Fibroblast of pulmonary artery (primary cell): Measurements from ENCODE around the gene LEMD2.

Experiments
- DNase-seq: peaks from one replicate; pipeline ENCODE4 v3.0.0-alpha.2; 2010; ENCODE audit warnings: low read depth
- H3K4me3 ChIP-seq: replicated peaks from 2 replicates; pipeline ENCODE4 v1.5.1; 2011; ENCODE audit warnings: low read depth, mild to moderate bottlenecking, control low read depth, low read length, moderate library complexity
- CTCF ChIP-seq: IDR thresholded peaks from 2 replicates; pipeline ENCODE4 v1.5.1; 2011; ENCODE audit warnings: mild to moderate bottlenecking, control low read depth, low read length, inconsistent platforms; ENCODE audit errors: missing control alignments

The LEMD2 gene

GRCh38 chr6:33823806-33824205 lies 34.9 kb upstream of the LEMD2 start:
- no peak overlapping the region for H3K4me3 ChIP-seq
- TF ChIP-seq CTCF: no peak
- DNase-seq: no peak

GRCh38 chr6:33822575-33823395 lies 33.9 kb upstream of the LEMD2 start:
- TF ChIP-seq CTCF: peak; percentile 36
- H3K4me3 ChIP-seq: no peak overlapping the region
- peak; percentile 27 for DNase-seq

GRCh38 chr6:33820784-33821520 lies 32.0 kb upstream of the LEMD2 start:
- no peak for DNase-seq
- no peak for TF ChIP-seq CTCF
- H3K4me3 ChIP-seq: no peak overlapping the region

- no peak for DNase-seq
- no peak for TF ChIP-seq CTCF
- no peak overlapping the region for H3K4me3 ChIP-seq
Measured at GRCh38 chr6:33820243-33820642, 31.3 kb upstream of the LEMD2 start.

- no peak overlapping the region for H3K4me3 ChIP-seq
- no peak for TF ChIP-seq CTCF
- no peak for DNase-seq
Measured at GRCh38 chr6:33819021-33819420, 30.1 kb upstream of the LEMD2 start.

- TF ChIP-seq CTCF: no peak
- DNase-seq: no peak
- no peak overlapping the region for H3K4me3 ChIP-seq
Measured at GRCh38 chr6:33818293-33818692, 29.4 kb upstream of the LEMD2 start.
